ENCODE results near the gene IL17B.

IL17B gene, protein sequence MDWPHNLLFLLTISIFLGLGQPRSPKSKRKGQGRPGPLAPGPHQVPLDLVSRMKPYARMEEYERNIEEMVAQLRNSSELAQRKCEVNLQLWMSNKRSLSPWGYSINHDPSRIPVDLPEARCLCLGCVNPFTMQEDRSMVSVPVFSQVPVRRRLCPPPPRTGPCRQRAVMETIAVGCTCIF

GRCh38 chr5:149379177-149379761 is at the start of gene IL17B:
IL17B (minus strand) TSS chr5:149379292; CDS start chr5:149379225, 67 bp downstream.
- DNase-seq: no peak

- DNase-seq: no peak
Measured at GRCh38 chr5:149428032-149428431, 48.9 kb upstream of the IL17B start.

DNA sequence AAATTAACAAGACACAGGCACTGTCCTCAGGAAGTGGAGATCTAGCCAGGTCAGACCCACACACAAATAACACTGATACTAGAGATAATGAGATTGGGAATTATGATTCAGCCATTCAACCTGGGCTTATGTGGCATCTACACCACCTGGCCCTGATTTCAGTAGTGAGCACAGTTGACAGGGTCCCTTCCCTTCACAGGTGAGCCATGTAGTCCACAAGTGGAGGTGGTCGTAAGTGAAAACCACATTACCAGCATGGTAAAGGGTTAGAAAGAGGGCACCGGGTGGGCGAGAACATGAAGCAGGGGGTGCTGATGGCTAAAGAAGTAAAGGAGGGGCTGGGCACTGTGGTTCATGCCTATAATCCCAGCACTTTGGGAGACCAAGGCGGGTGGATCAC is 48.3 kb upstream of the IL17B start:
- no peak for DNase-seq

- no peak for DNase-seq
Measured at GRCh38 chr5:149426931-149427330, 47.8 kb upstream of the IL17B start.

DNA sequence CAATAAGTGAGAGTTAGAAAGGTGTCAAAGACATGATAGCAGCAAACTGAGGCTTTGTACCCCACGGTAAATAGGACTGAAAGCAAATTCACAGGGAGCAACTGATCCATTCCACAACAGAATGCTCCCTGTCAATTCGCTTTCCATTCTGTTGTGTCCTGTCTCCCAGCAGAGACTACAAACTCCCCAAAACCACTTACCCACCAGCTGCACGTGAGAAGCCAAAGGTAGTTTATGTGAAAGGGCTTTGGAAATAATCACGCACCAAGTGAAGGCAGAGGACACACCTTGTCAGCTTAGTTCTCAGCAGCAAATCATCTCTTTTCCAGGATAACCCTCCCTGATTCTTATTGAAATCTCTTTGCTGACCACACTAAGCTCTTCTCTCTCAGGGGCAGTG is 46.6 kb upstream of the IL17B start:
- no peak for DNase-seq

DNA sequence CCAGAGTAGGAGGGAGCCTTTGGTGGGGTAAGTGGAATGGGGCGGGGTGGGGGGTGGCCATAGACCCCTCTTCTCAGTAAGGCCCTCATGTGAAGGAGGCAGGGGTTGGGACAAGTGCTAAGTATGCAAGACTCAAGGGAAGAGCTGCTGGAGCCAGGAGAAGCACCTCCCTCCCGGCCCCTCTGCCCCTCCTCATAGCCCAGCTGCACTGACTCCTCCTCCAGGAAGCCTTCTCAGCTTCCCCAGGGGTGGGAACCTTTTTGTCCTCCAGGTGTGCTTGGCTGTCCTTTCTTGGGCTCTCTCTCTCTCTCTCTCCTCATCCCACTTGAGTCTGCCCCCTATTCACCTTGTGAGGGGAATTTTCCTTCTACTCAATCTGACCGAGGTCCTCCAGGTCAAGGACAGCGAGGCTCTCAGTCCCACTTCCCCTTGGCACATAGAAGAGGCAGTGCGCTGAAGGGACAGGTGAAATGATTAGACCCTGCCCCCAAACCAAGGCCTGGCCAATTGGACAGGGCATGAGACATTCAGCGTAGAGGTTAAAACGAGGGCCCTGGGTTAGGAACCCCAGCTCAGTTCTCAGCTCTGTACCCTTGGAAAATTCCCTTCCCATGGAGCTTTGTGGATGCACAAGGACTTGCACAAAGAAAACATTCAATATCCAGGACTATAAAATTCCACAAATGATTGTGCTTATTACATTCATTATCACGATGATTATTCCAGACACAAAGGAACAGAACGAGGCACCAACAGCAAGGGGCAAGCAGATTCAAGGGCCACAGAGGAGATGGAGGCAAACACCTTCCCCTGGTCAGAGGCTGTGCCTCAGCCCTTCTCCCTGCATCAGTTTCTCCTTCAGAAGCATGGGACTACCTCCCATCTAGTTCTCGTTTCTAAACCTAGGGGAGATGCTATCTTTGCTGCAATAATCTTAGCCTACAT is 45.6 kb upstream of the IL17B start:
- DNase-seq: no peak

- no peak for DNase-seq
Measured at GRCh38 chr5:149423794-149424268, 44.7 kb upstream of the IL17B start.

DNA sequence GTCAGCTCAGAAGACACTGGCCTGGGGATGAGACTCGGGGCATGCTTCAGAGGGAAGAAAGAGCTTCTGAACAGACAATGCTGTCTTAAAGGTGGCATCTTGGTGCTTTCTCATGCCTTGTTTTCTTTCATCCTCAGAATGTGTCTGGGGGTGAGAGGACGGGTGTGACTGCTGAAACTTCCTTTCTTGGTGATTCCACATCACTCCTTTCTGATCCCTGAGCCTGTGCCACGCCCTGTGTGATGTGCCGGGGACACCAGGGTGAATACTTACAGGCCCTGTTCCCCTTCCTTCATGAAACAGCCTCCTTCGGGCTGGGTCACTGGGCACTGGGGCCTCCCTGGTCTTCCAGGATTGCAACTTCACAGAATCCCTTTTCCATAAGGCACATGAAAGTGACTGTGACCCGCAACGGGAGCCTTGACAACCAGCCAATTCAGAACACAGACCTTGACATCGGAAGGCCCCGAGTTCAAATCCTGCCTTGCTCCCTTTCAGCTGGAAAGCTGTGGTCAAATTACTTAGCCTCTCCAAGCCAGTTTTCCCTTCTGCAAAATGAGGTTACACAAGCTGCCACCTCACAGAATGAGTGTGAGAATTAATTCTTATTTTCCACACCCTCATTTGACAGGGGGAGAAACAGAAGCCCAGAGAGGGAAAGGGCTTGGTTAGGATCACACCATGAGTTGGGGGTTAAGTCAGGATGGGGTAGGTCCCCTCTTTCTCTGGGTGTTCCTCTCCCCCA is 44.1 kb upstream of the IL17B start:
- DNase-seq: no peak

GRCh38 chr5:149422366-149423048 is 43.4 kb upstream of the IL17B start:
- peak in 3 of 56 donors; percentile 4 to 6 (median 4) for DNase-seq

- DNase-seq: no peak
Measured at GRCh38 chr5:149421834-149422233, 42.7 kb upstream of the IL17B start.

- DNase-seq: no peak
Measured at GRCh38 chr5:149421372-149421685, 42.2 kb upstream of the IL17B start.

- DNase-seq: no peak
Measured at GRCh38 chr5:149420545-149421371, 41.7 kb upstream of the IL17B start.

GRCh38 chr5:149419859-149420544 is 40.9 kb upstream of the IL17B start:
- DNase-seq: no peak

DNA sequence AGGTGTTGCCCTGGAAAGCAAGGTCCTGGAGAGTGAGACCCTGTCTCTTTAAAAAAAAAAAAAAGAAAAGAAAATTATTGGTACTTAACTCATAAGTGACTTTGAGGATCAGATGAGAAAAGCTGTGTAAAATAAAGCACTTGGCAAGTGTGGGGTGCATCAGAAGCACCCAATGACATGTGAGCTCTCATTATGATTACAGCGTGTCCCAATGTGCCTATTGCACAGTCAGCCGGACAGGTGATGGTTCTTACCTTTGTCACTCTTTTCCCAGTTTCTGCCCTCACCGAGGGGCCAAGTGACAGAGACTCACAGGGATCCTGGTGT is 40.4 kb upstream of the IL17B start:
- no peak for DNase-seq

DNA sequence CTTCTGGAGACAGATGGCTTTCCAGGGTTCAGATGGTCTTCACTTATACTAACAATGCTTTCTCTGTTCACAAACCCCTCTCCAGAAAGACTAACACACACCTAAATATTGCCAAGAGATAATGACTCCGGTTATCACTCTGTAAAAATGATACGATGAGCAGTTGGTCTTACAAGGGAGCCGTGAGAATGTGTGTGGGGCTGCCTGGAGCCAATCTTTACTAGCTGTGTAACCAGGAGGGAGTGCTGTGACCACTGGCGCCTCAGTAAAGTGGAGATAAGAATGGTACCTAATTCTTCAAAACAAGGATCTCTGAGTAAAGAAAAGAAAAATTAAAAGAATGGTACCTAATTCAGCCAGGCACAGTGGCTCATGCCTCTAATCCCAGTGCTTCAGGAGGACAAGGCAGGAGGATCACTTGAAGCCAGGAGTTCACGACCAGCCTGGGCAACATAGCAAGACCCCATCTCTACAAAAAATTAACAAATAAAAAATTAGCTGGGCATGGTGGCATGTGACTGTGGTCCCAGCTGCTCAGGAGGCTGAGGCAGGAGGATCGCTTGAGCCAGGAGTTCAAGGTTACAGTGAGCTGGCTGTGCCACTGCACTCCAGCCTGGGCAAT is 39.9 kb upstream of the IL17B start:
- DNase-seq: no peak

- DNase-seq: no peak
Measured at GRCh38 chr5:149417711-149418368, 38.7 kb upstream of the IL17B start.

- DNase-seq: no peak
Measured at GRCh38 chr5:149416987-149417710, 38.1 kb upstream of the IL17B start.

Measured in nucleus accumbens (tissue), 56 donors.